ENCODE measurements around the gene BMPR1A.

Gene BMPR1A

GRCh38 chr10:86868353-86868752, 111.9 kb downstream of the BMPR1A start:
- no peaks in the 10 kb centered on the region for H4K20me1 ChIP-seq (ENCODE audit: insufficient read depth, low read length, poor library complexity, severe bottlenecking)
- no peaks in the 10 kb centered on the region for H3K9me3 ChIP-seq (ENCODE audit: insufficient read depth, low read depth, low read length)
- no peaks in the 10 kb centered on the region for H3K27me3 ChIP-seq (ENCODE audit: insufficient read depth, low read length, poor library complexity, severe bottlenecking)
- H3K79me2 ChIP-seq (ENCODE audit: insufficient read depth, low read length), result no peaks in the 10 kb centered on the region
- H3K9me2 ChIP-seq (replicated peaks; ENCODE audit: low read depth, low read length), result no peaks in the 10 kb centered on the region
- H3K9ac ChIP-seq (ENCODE audit: low read depth, low read length, poor library complexity, severe bottlenecking), result no peak overlapping the region
- H2AFZ ChIP-seq (ENCODE audit: low read length), result 0 out of 2 replicates have a peak overlapping the region, but pooled peaks have one; percentile 3
- no peak for TF ChIP-seq CTCF (conservative IDR thresholded peaks at IDR 0.05; ENCODE audit: low read length)
- TF ChIP-seq EZH2phosphoT487 (IDR thresholded peaks at IDR 0.05; ENCODE audit: borderline replicate concordance), result no peak
- no peaks in the 10 kb centered on the region for H3F3A ChIP-seq (ENCODE audit: low read depth)
- H3K4me2 ChIP-seq (ENCODE audit: low read depth, low read length, poor library complexity, severe bottlenecking), result no peak overlapping the region
- H3K4me1 ChIP-seq (ENCODE audit: insufficient read depth, low read length, poor library complexity, severe bottlenecking), result no peaks in the 10 kb centered on the region
- no peaks in the 10 kb centered on the region for H3K36me3 ChIP-seq (ENCODE audit: insufficient read depth, low read length)
- H3K4me3 ChIP-seq (ENCODE audit: low read length, poor library complexity, severe bottlenecking), result no peak overlapping the region

GRCh38 chr10:86870679-86871078, 114.3 kb downstream of the BMPR1A start:
- no peak overlapping the region for H2AFZ ChIP-seq (ENCODE audit: low read length)
- no peaks in the 10 kb centered on the region for H3K79me2 ChIP-seq (ENCODE audit: insufficient read depth, low read length)
- H3K4me1 ChIP-seq (ENCODE audit: insufficient read depth, low read length, poor library complexity, severe bottlenecking), result peaks cover 2% of the 10 kb centered on the region
- no peaks in the 10 kb centered on the region for H3K36me3 ChIP-seq (ENCODE audit: insufficient read depth, low read length)
- no peak overlapping the region for H3K4me2 ChIP-seq (ENCODE audit: low read depth, low read length, poor library complexity, severe bottlenecking)
- H3K4me3 ChIP-seq (ENCODE audit: low read length, poor library complexity, severe bottlenecking), result no peak overlapping the region
- H3K9me3 ChIP-seq (ENCODE audit: insufficient read depth, low read depth, low read length), result no peaks in the 10 kb centered on the region
- TF ChIP-seq EZH2phosphoT487 (IDR thresholded peaks at IDR 0.05; ENCODE audit: borderline replicate concordance) (no peak), CTCF (conservative IDR thresholded peaks at IDR 0.05; ENCODE audit: low read length) (no peak)
- no peaks in the 10 kb centered on the region for H3F3A ChIP-seq (ENCODE audit: low read depth)
- H3K9me2 ChIP-seq (replicated peaks; ENCODE audit: low read depth, low read length), result no peaks in the 10 kb centered on the region
- no peaks in the 10 kb centered on the region for H3K27me3 ChIP-seq (ENCODE audit: insufficient read depth, low read length, poor library complexity, severe bottlenecking)
- H4K20me1 ChIP-seq (ENCODE audit: insufficient read depth, low read length, poor library complexity, severe bottlenecking), result no peaks in the 10 kb centered on the region
- no peak overlapping the region for H3K9ac ChIP-seq (ENCODE audit: low read depth, low read length, poor library complexity, severe bottlenecking)

GRCh38 chr10:86871563-86872183, 115.3 kb downstream of the BMPR1A start:
- H3K27me3 ChIP-seq (ENCODE audit: insufficient read depth, low read length, poor library complexity, severe bottlenecking), result no peaks in the 10 kb centered on the region
- no peak overlapping the region for H3K4me3 ChIP-seq (ENCODE audit: low read length, poor library complexity, severe bottlenecking)
- H3K4me1 ChIP-seq (ENCODE audit: insufficient read depth, low read length, poor library complexity, severe bottlenecking), result peaks cover 12% of the 10 kb centered on the region
- no peaks in the 10 kb centered on the region for H3K9me2 ChIP-seq (replicated peaks; ENCODE audit: low read depth, low read length)
- no peaks in the 10 kb centered on the region for H4K20me1 ChIP-seq (ENCODE audit: insufficient read depth, low read length, poor library complexity, severe bottlenecking)
- H3K9me3 ChIP-seq (ENCODE audit: insufficient read depth, low read depth, low read length), result no peaks in the 10 kb centered on the region
- H3F3A ChIP-seq (ENCODE audit: low read depth), result no peaks in the 10 kb centered on the region
- TF ChIP-seq CTCF (conservative IDR thresholded peaks at IDR 0.05; ENCODE audit: low read length), result no peak
- no peak for TF ChIP-seq EZH2phosphoT487 (IDR thresholded peaks at IDR 0.05; ENCODE audit: borderline replicate concordance)
- no peak overlapping the region for H3K9ac ChIP-seq (ENCODE audit: low read depth, low read length, poor library complexity, severe bottlenecking)
- no peaks in the 10 kb centered on the region for H3K36me3 ChIP-seq (ENCODE audit: insufficient read depth, low read length)
- H2AFZ ChIP-seq (ENCODE audit: low read length), result no peak overlapping the region
- no peaks in the 10 kb centered on the region for H3K79me2 ChIP-seq (ENCODE audit: insufficient read depth, low read length)
- H3K4me2 ChIP-seq (ENCODE audit: low read depth, low read length, poor library complexity, severe bottlenecking), result no peak overlapping the region

All from Loucy (cell line).